PFSK-1 (cell line): Measurements from ENCODE around the gene TMIGD1.

Source experiments
- FOXP2 ChIP-seq: optimal IDR thresholded peaks from 2 replicates; pipeline ENCODE3; 2011; ENCODE audit warnings: borderline replicate concordance, control low read depth, inconsistent platforms; ENCODE audit not compliant: insufficient read depth; ENCODE audit errors: extremely low read length, extremely low read depth
- POLR2AphosphoS5 ChIP-seq: IDR thresholded peaks from 2 replicates; pipeline ENCODE4 v1.6.1; 2012; ENCODE audit warnings: low read depth, mild to moderate bottlenecking, control low read depth, low read length, moderate library complexity
- REST ChIP-seq, 2 experiments: IDR thresholded peaks; 2 replicates each; pipeline versions ENCODE4 v1.6.1 to v1.8.0; 2011 to 2012; ENCODE audit warnings: low read depth in 2 of 2, low read length in 2 of 2, control low read depth in 1 of 2, inconsistent platforms in 1 of 2, mild to moderate bottlenecking in 1 of 2, moderate library complexity in 1 of 2; ENCODE audit not compliant: insufficient read depth in 1 of 2
- SIN3A ChIP-seq: IDR thresholded peaks from 2 replicates; pipeline ENCODE4 v1.6.1; 2012; ENCODE audit warnings: mild to moderate bottlenecking, low read length, moderate library complexity, borderline replicate concordance; ENCODE audit not compliant: insufficient read depth
- TAF1 ChIP-seq: IDR thresholded peaks from 2 replicates; pipeline ENCODE4 v1.6.1; 2012; ENCODE audit warnings: low read length, control low read depth, borderline replicate concordance; ENCODE audit not compliant: insufficient read depth

- TF ChIP-seq POLR2AphosphoS5 = no peak
- no peak for TF ChIP-seq SIN3A
- no peak for TF ChIP-seq TAF1
- no peak for TF ChIP-seq REST (IDR thresholded peaks at IDR 0.05; ENCODE audit: insufficient read depth in 1 of 2, low read depth in 2 of 2, low read length in 2 of 2)
- no peak for TF ChIP-seq FOXP2
Measured at GRCh38 chr17:30336369-30337171, 2.7 kb upstream of the TMIGD1 start.
